Measurements from ENCODE around the gene ATXN1.
"Not testable (repeated sequence)": the region's sequence is repeated elsewhere in the genome, so short reads cannot be mapped to it uniquely, and the experiment has no call there.

The ATXN1 gene

DNA sequence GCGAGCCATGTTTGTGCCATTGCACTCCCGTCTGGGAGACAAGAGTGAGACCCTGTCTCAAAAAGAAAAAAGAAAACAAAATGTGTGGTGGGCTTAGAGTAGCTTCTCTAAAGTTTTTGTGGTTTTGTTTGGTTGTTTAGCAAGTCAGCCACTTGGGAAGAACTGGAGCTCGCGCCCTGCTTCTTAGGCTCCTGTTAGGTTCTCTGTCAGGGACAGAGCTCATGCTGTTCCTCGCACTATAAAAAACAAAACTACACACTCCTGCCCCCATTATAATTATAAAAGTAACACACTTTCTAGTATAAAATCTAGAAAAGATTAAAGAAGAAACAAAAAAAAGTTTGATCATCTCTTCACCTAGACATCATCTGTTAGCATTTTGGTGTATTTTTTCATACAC lies 489.8 kb downstream of the ATXN1 start:
- H3K4me2 ChIP-seq (ENCODE audit: low read length), result no peak overlapping the region
- no peaks in the 10 kb centered on the region for H3K9me3 ChIP-seq (ENCODE audit: insufficient read depth, low read length)
- H4K20me1 ChIP-seq (ENCODE audit: insufficient read depth, low read length), result no peaks in the 10 kb centered on the region
- no peaks in the 10 kb centered on the region for H3K36me3 ChIP-seq (replicated peaks; ENCODE audit: low read depth, low read length)
- no peaks in the 10 kb centered on the region for H3K79me2 ChIP-seq (ENCODE audit: low read length)
- H2AFZ ChIP-seq (ENCODE audit: low read depth, low read length), result no peak overlapping the region
- TF ChIP-seq, protein P1, sequence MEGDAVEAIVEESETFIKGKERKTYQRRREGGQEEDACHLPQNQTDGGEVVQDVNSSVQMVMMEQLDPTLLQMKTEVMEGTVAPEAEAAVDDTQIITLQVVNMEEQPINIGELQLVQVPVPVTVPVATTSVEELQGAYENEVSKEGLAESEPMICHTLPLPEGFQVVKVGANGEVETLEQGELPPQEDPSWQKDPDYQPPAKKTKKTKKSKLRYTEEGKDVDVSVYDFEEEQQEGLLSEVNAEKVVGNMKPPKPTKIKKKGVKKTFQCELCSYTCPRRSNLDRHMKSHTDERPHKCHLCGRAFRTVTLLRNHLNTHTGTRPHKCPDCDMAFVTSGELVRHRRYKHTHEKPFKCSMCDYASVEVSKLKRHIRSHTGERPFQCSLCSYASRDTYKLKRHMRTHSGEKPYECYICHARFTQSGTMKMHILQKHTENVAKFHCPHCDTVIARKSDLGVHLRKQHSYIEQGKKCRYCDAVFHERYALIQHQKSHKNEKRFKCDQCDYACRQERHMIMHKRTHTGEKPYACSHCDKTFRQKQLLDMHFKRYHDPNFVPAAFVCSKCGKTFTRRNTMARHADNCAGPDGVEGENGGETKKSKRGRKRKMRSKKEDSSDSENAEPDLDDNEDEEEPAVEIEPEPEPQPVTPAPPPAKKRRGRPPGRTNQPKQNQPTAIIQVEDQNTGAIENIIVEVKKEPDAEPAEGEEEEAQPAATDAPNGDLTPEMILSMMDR (IDR thresholded peaks at IDR 0.05; ENCODE audit: low read depth, low read length), result no peak
- no peak for TF ChIP-seq EZH2phosphoT487 (IDR thresholded peaks at IDR 0.05; ENCODE audit: low read depth)
- no peak overlapping the region for H3K27ac ChIP-seq (ENCODE audit: low read length)
- H3K4me1 ChIP-seq (ENCODE audit: low read length), result 0 out of 2 replicates have a peak, but pooled peaks cover 4% of the 10 kb centered on the region
- no peak overlapping the region for H3K4me3 ChIP-seq (ENCODE audit: low read length)
- no peaks in the 10 kb centered on the region; the same call in 1 of the 2 replicates for H3K27me3 ChIP-seq (ENCODE audit: low read depth, low read length)
- H3K9ac ChIP-seq (ENCODE audit: low read length), result no peak overlapping the region

- no peaks in the 10 kb centered on the region for H3K9me3 ChIP-seq (ENCODE audit: insufficient read depth, low read length)
- no peaks in the 10 kb centered on the region for H3K36me3 ChIP-seq (replicated peaks; ENCODE audit: low read depth, low read length)
- H3K4me3 ChIP-seq (ENCODE audit: low read length), result no peak overlapping the region
- H2AFZ ChIP-seq (ENCODE audit: low read depth, low read length), result no peak overlapping the region
- H4K20me1 ChIP-seq (ENCODE audit: insufficient read depth, low read length), result no peaks in the 10 kb centered on the region
- TF ChIP-seq, protein P1 (IDR thresholded peaks at IDR 0.05; ENCODE audit: low read depth, low read length), result no peak
- no peaks in the 10 kb centered on the region for H3K79me2 ChIP-seq (ENCODE audit: low read length)
- H3K9ac ChIP-seq (ENCODE audit: low read length), result no peak overlapping the region
- no peak overlapping the region for H3K27ac ChIP-seq (ENCODE audit: low read length)
- no peak overlapping the region for H3K4me2 ChIP-seq (ENCODE audit: low read length)
- H3K27me3 ChIP-seq (ENCODE audit: low read depth, low read length), result no peaks in the 10 kb centered on the region; the same call in 1 of the 2 replicates
- 0 out of 2 replicates have a peak, but pooled peaks cover 4% of the 10 kb centered on the region for H3K4me1 ChIP-seq (ENCODE audit: low read length)
These were observed 491.0 kb downstream of the ATXN1 start for GRCh38 chr6:16270178-16270794.

DNA sequence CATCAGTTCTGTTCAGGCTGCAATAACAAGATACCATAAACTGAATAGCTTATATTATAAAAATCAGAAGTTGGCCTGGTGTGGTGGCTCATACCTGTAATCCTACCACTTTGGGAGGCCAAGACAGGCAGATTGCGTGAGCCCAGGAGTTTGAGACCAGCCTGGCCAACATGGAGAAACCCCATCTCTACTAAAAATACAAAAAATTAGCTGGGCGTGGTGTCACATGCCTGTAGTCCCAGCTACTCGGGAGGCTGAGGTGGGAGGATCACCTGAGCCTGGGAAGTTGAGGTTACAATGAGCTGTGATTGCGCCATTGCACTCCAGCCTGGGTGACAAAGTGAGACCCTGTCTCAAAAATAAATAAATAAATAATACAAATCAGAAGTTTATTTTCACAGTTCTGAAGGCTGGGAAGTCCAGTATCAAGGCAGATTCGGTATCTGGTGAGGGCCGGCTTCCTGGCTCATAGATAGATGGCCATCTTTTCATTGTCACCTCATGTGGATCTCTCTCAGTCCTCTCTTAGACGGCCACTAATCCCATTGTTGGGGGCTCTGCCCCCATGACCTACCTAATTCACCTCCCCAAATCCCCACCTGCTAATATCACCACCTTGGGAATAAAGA lies 491.7 kb downstream of the ATXN1 start:
- H3K27ac ChIP-seq (ENCODE audit: low read length); H3K4me1 ChIP-seq (ENCODE audit: low read length); H3K4me2 ChIP-seq (ENCODE audit: low read length): not testable (repeated sequence)

GRCh38 chr6:16267428-16268263 lies 493.6 kb downstream of the ATXN1 start:
- H2AFZ ChIP-seq (ENCODE audit: low read depth, low read length), result no peak overlapping the region
- H3K9me3 ChIP-seq (ENCODE audit: insufficient read depth, low read length), result no peaks in the 10 kb centered on the region
- no peaks in the 10 kb centered on the region for H4K20me1 ChIP-seq (ENCODE audit: insufficient read depth, low read length)
- H3K4me3 ChIP-seq (ENCODE audit: low read length), result no peak overlapping the region
- H3K9ac ChIP-seq (ENCODE audit: low read length), result no peak overlapping the region
- no peak for TF ChIP-seq EZH2phosphoT487 (IDR thresholded peaks at IDR 0.05; ENCODE audit: low read depth)
- TF ChIP-seq, protein P1 (IDR thresholded peaks at IDR 0.05; ENCODE audit: low read depth, low read length), result no peak
- no peaks in the 10 kb centered on the region for H3K4me1 ChIP-seq (ENCODE audit: low read length)
- H3K79me2 ChIP-seq (ENCODE audit: low read length), result no peaks in the 10 kb centered on the region
- H3K4me2 ChIP-seq (ENCODE audit: low read length), result no peak overlapping the region
- no peaks in the 10 kb centered on the region for H3K27me3 ChIP-seq (ENCODE audit: low read depth, low read length)
- H3K36me3 ChIP-seq (replicated peaks; ENCODE audit: low read depth, low read length), result no peaks in the 10 kb centered on the region
- no peak overlapping the region for H3K27ac ChIP-seq (ENCODE audit: low read length)

More for the DNA sequence above, 491.7 kb downstream of the ATXN1 start:
- H3K9ac ChIP-seq (ENCODE audit: low read length); H3K4me3 ChIP-seq (ENCODE audit: low read length); H2AFZ ChIP-seq (ENCODE audit: low read depth, low read length); H4K20me1 ChIP-seq (ENCODE audit: insufficient read depth, low read length); H3K27me3 ChIP-seq (ENCODE audit: low read depth, low read length); H3K79me2 ChIP-seq (ENCODE audit: low read length); H3K36me3 ChIP-seq (replicated peaks; ENCODE audit: low read depth, low read length); H3K9me3 ChIP-seq (ENCODE audit: insufficient read depth, low read length): not testable (repeated sequence)
